K562 (cell line): ENCODE results near the gene PLCD1. TPM values are rescaled to one million over a fixed set of nuclear protein-coding genes. Genes with fewer than 3 reads are reported as not detected.

ENCODE experiments used
- ARID2 ChIP-seq: fragments of 450-650 bp; IDR thresholded peaks from 2 replicates; pipeline ENCODE4 v1.6.1; 2017; ENCODE audit warnings: antibody characterized with exemption, mild to moderate bottlenecking
- KAT2B ChIP-seq: IDR thresholded peaks from one replicate; pipeline ENCODE4 v1.6.1; 2012; ENCODE audit warnings: low read depth, mild to moderate bottlenecking, control low read depth, inconsistent platforms, low read length, moderate library complexity
- MTA1 ChIP-seq: fragments of 450-650 bp; IDR thresholded peaks from 2 replicates; pipeline ENCODE4 v1.6.1; 2017; ENCODE audit warnings: borderline replicate concordance
- RFX5 ChIP-seq: IDR thresholded peaks from 2 replicates; pipeline ENCODE4 v1.6.1; 2011; ENCODE audit warnings: low read depth, mild to moderate bottlenecking, improper control_type of control experiment, low read length
- SLC30A9 ChIP-seq: fragments of 250-450 bp; sonication (Bioruptor Pico); IDR thresholded peaks from 2 replicates; pipeline ENCODE4 v1.8.0; 2022; ENCODE audit warnings: mild to moderate bottlenecking, moderate library complexity
- TEAD1 ChIP-seq, 2 experiments: fragments of 450-650 bp in 1 of 2; sonication (generic) in 1 of 2; formaldehyde crosslinking; IDR thresholded peaks; 2 replicates each; pipeline versions ENCODE4 v1.4.0 to v1.8.0; 2020 to 2022; ENCODE audit warnings: mild to moderate bottlenecking in 2 of 2, missing genetic modification reagents in 1 of 2
- ZBTB7A ChIP-seq: IDR thresholded peaks from 2 replicates; pipeline ENCODE4 v1.6.1; 2011; ENCODE audit warnings: low read depth, mild to moderate bottlenecking, low read length, moderate library complexity, borderline replicate concordance; ENCODE audit not compliant: control insufficient read depth
- ZC3H4 ChIP-seq: sonication (generic); formaldehyde crosslinking; IDR thresholded peaks from 2 replicates; pipeline ENCODE4 v1.9.0; 2021; ENCODE audit warnings: missing genetic modification reagents, borderline replicate concordance
- ZNF695 ChIP-seq: fragments of 450-650 bp; formaldehyde crosslinking; IDR thresholded peaks from 2 replicates; pipeline ENCODE4 v1.4.0; 2020; ENCODE audit warnings: mild to moderate bottlenecking, moderate library complexity
- polyA plus RNA-seq, 8 experiments: library from polyadenylated mRNA; depleted of rRNA in 4 of 8; stranded (reverse) in 5 of 8; unstranded in 3 of 8; fragments of >200 nt; fragmentation: Nextera tagmentation in 2 of 8; fragmentation: Illumina TruSeq in 1 of 8; extraction: Ambion mirVana in 2 of 8; extraction: Trizol in 1 of 8; gene quantifications; 2 replicates each; pipeline versions ENCODE4 v1.2.1 to v1.2.3, GENCODE V29; 2011 to 2014; ENCODE audit warnings: inconsistent platforms in 1 of 8, missing spikeins in 1 of 8
- total RNA-seq, 7 experiments: library from RNA; depleted of rRNA in 6 of 7; stranded (reverse); fragments of >200 nt in 6 of 7; fragmentation: Illumina TruSeq in 2 of 7; extraction: Trizol in 2 of 7; gene quantifications; 2 replicates each; pipeline versions ENCODE4 v1.2.1 to v1.2.3, GENCODE V29; 2011 to 2021; ENCODE audit warnings: low replicate concordance in 1 of 7
- TF ChIP-seq, protein P1 (sequence below), 2 experiments: fragments of 450-650 bp; conservative IDR thresholded peaks; 2 replicates each; pipeline ENCODE4 v1.6.1; 2017; ENCODE audit warnings: mild to moderate bottlenecking in 2 of 2, moderate library complexity in 2 of 2
- TF ChIP-seq, protein P2 (sequence below): fragments of 450-650 bp; IDR thresholded peaks from one replicate; pipeline ENCODE4 v1.6.1; 2018; ENCODE audit warnings: mild to moderate bottlenecking, moderate library complexity; ENCODE audit not compliant: partially characterized antibody
- TF ChIP-seq, protein P3 (sequence below): fragments of 450-650 bp; IDR thresholded peaks from 2 replicates; pipeline ENCODE4 v1.6.1; 2016; ENCODE audit warnings: low read depth
- TF ChIP-seq, protein P4 (sequence below): fragments of 450-650 bp; formaldehyde crosslinking; IDR thresholded peaks from 2 replicates; pipeline ENCODE4 v1.4.0; 2020; ENCODE audit warnings: mild to moderate bottlenecking

PLCD1 gene
- total and polyA plus RNA-seq, 9 of the 15 experiments (the other 6 are each of a cell fraction or from before 2014, with no cell fraction given): 5.4 to 209 (median 116) TPM

DNA sequence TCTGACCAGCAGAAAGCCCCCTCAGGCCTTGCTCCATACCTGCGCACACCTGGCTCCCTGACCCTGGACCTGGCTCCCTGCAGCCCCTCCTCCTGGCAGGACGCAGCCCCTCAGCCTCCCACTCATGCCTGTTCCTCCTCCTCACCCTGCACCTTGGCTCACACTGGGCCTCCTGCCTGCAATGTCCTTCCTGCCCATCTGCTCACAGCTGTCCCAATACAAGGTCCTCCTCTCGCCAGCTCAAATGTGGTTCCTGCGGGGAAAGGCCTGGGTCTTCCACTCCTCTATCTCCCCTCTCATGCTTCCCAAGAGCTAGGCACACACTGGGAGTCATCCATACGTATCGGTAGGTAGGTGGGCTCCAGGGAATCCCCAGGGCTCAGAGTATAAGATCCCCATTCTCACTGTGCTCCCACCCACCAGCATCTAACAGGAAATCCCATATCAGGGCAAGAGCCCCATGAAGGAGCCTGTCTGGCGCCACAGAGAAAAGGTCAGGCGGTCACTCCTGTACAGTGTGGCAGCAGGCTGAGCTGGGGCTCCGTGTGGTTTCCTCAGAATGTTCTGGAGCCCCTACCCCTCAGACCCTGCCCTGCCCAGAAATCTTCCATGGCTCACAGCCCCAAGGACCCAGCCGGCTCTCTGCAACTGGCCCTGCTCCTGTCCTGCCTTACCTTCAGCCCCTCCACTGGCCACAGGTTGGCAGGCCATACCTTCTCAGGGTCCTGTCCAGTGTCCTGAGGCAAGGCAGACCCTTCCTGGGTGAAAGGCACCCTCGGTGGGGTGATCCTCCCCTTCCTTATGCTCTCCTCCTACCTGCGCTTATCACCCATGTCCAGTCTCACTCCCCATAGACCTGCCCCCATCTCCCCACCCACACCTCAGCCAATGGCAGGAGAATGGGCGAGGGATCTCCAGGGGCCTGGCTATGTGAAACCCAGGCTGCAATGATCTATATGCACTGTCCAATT is 10.9 kb downstream of the PLCD1 start (continued):
- no peak for TF ChIP-seq ZC3H4 (CRISPR knock-in tag)
- no peak for TF ChIP-seq RFX5
- TF ChIP-seq KAT2B: no peak
- TF ChIP-seq MTA1: no peak
- TF ChIP-seq, protein P1, sequence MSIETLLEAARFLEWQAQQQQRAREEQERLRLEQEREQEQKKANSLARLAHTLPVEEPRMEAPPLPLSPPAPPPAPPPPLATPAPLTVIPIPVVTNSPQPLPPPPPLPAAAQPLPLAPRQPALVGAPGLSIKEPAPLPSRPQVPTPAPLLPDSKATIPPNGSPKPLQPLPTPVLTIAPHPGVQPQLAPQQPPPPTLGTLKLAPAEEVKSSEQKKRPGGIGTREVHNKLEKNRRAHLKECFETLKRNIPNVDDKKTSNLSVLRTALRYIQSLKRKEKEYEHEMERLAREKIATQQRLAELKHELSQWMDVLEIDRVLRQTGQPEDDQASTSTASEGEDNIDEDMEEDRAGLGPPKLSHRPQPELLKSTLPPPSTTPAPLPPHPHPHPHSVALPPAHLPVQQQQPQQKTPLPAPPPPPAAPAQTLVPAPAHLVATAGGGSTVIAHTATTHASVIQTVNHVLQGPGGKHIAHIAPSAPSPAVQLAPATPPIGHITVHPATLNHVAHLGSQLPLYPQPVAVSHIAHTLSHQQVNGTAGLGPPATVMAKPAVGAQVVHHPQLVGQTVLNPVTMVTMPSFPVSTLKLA (conservative IDR thresholded peaks at IDR 0.05): no peak
- no peak for TF ChIP-seq TEAD1 (CRISPR knock-in tag; IDR thresholded peaks at IDR 0.05)
- TF ChIP-seq ZNF695 (CRISPR knock-in tag): no peak
- TF ChIP-seq, protein P2, sequence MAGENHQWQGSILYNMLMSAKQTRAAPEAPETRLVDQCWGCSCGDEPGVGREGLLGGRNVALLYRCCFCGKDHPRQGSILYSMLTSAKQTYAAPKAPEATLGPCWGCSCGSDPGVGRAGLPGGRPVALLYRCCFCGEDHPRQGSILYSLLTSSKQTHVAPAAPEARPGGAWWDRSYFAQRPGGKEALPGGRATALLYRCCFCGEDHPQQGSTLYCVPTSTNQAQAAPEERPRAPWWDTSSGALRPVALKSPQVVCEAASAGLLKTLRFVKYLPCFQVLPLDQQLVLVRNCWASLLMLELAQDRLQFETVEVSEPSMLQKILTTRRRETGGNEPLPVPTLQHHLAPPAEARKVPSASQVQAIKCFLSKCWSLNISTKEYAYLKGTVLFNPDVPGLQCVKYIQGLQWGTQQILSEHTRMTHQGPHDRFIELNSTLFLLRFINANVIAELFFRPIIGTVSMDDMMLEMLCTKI: no peak
- 0 out of 2 replicates have a peak, but pooled peaks have one; percentile 28 for TF ChIP-seq ARID2
- no peak for TF ChIP-seq SLC30A9 (CRISPR knock-in tag)
- peak; percentile 91 for TF ChIP-seq ZBTB7A
- TF ChIP-seq, protein P3, sequence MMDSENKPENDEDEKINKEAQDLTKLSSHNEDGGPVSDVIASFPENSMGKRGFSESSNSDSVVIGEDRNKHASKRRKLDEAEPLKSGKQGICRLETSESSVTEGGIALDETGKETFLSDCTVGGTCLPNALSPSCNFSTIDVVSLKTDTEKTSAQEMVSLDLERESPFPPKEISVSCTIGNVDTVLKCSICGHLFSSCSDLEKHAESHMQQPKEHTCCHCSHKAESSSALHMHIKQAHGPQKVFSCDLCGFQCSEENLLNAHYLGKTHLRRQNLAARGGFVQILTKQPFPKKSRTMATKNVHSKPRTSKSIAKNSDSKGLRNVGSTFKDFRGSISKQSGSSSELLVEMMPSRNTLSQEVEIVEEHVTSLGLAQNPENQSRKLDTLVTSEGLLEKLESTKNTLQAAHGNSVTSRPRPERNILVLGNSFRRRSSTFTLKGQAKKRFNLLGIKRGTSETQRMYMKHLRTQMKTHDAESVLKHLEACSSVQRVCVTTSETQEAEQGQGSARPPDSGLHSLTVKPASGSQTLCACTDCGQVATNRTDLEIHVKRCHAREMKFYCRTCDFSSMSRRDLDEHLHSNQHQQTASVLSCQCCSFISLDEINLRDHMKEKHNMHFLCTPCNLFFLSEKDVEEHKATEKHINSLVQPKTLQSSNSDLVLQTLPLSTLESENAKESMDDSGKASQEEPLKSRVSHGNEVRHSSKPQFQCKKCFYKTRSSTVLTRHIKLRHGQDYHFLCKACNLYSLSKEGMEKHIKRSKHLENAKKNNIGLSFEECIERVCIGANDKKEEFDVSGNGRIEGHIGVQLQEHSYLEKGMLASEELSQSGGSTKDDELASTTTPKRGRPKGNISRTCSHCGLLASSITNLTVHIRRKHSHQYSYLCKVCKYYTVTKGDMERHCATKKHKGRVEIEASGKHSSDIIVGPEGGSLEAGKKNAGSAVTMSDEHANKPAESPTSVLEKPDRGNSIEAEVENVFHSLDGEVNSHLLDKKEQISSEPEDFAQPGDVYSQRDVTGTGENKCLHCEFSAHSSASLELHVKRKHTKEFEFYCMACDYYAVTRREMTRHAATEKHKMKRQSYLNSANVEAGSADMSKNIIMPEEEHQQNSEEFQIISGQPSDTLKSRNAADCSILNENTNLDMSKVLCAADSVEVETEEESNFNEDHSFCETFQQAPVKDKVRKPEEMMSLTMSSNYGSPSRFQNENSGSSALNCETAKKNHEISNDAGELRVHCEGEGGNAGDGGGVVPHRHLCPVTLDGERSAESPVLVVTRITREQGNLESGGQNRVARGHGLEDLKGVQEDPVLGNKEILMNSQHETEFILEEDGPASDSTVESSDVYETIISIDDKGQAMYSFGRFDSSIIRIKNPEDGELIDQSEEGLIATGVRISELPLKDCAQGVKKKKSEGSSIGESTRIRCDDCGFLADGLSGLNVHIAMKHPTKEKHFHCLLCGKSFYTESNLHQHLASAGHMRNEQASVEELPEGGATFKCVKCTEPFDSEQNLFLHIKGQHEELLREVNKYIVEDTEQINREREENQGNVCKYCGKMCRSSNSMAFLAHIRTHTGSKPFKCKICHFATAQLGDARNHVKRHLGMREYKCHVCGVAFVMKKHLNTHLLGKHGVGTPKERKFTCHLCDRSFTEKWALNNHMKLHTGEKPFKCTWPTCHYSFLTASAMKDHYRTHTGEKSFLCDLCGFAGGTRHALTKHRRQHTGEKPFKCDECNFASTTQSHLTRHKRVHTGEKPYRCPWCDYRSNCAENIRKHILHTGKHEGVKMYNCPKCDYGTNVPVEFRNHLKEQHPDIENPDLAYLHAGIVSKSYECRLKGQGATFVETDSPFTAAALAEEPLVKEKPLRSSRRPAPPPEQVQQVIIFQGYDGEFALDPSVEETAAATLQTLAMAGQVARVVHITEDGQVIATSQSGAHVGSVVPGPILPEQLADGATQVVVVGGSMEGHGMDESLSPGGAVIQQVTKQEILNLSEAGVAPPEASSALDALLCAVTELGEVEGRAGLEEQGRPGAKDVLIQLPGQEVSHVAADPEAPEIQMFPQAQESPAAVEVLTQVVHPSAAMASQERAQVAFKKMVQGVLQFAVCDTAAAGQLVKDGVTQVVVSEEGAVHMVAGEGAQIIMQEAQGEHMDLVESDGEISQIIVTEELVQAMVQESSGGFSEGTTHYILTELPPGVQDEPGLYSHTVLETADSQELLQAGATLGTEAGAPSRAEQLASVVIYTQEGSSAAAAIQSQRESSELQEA: 0 out of 2 replicates have a peak, but pooled peaks have one; percentile 49
- TF ChIP-seq, protein P4, sequence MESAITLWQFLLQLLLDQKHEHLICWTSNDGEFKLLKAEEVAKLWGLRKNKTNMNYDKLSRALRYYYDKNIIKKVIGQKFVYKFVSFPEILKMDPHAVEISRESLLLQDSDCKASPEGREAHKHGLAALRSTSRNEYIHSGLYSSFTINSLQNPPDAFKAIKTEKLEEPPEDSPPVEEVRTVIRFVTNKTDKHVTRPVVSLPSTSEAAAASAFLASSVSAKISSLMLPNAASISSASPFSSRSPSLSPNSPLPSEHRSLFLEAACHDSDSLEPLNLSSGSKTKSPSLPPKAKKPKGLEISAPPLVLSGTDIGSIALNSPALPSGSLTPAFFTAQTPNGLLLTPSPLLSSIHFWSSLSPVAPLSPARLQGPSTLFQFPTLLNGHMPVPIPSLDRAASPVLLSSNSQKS: no peak
